H1 (cell line): ENCODE measurements around the gene MEX3C. TPM values are rescaled to one million over a fixed set of nuclear protein-coding genes. Genes with fewer than 3 reads are reported as not detected.

ENCODE experiments used
- CTCF ChIA-PET: fragments of 300-600 bp; sonication (Branson Sonifier 250); formaldehyde crosslinking; loops from one replicate; lab custom pipeline; 2021; ENCODE audit not compliant: partially characterized antibody; lab: Charles Lee
- POLR2A ChIA-PET: fragments of 300-600 bp; sonication (Branson Sonifier 250); formaldehyde crosslinking; loops from one replicate; lab custom pipeline; 2021; ENCODE audit warnings: inconsistent platforms; ENCODE audit not compliant: partially characterized antibody; lab: Charles Lee
- DNase-seq, 2 experiments: peaks; one replicate each; pipeline versions ENCODE4 v3.0.0 to v3.0.0-alpha.2; 2010 to 2022; ENCODE audit warnings: low spot score in 2 of 2, low read depth in 1 of 2, mixed read lengths in 1 of 2
- FAIRE-seq: peaks from 2 replicates; lab custom pipeline; 2011; peaks lifted over from hg19 to GRCh38; lab: Jason Lieb, UNC
- H2AFZ ChIP-seq: 2 replicates; pipeline ENCODE4 v1.8.1; 2012; ENCODE audit warnings: low read length, inconsistent platforms
- H2AK5ac ChIP-seq: 2 replicates; pipeline ENCODE4 v1.6.1; 2013; ENCODE audit warnings: low read depth, low read length
- H2BK120ac ChIP-seq: replicated peaks from 2 replicates; pipeline ENCODE3; 2013; ENCODE audit warnings: low read depth, low read length, inconsistent platforms
- H2BK12ac ChIP-seq: 2 replicates; pipeline ENCODE4 v1.6.1; 2013; ENCODE audit warnings: low read depth, low read length
- H2BK15ac ChIP-seq: 2 replicates; pipeline ENCODE4 v1.6.1; 2013; ENCODE audit warnings: low read length
- H2BK20ac ChIP-seq: 2 replicates; pipeline ENCODE4 v1.6.1; 2013; ENCODE audit warnings: low read length
- H2BK5ac ChIP-seq: 2 replicates; pipeline ENCODE4 v1.6.1; 2013; ENCODE audit warnings: low read depth, low read length
- H3K14ac ChIP-seq: 2 replicates; pipeline ENCODE4 v1.6.1; 2013; ENCODE audit warnings: inconsistent platforms; ENCODE audit not compliant: insufficient read length
- H3K18ac ChIP-seq: 2 replicates; pipeline ENCODE4 v1.6.1; 2013; ENCODE audit warnings: low read length; ENCODE audit errors: extremely low read depth
- H3K23ac ChIP-seq: 2 replicates; pipeline ENCODE4 v1.6.1; 2013; ENCODE audit warnings: inconsistent platforms; ENCODE audit not compliant: insufficient read length
- H3K23me2 ChIP-seq: 2 replicates; pipeline ENCODE4 v1.6.1; 2013; ENCODE audit warnings: low read depth, low read length
- H3K27ac ChIP-seq: 2 replicates; pipeline ENCODE4 v1.6.1; 2011; ENCODE audit warnings: low read depth, low read length, inconsistent platforms
- H3K27me3 ChIP-seq, 4 experiments: replicated peaks in 1 of 4; 1 replicate in 1 of 4; 2 replicates in 3 of 4; pipeline versions ENCODE4 v1.6.1 to v1.8.1; 2011 to 2013; ENCODE audit warnings: low read length in 3 of 4, mild to moderate bottlenecking in 3 of 4, inconsistent platforms in 2 of 4, mixed read lengths in 2 of 4, moderate library complexity in 1 of 4; ENCODE audit not compliant: control insufficient read depth in 3 of 4, insufficient read depth in 3 of 4; ENCODE audit errors: extremely low read depth in 1 of 4
- H3K36me3 ChIP-seq, 4 experiments: 2 replicates each; pipeline versions ENCODE4 v1.6.1 to v1.8.1; 2011 to 2013; ENCODE audit warnings: mild to moderate bottlenecking in 4 of 4, low read length in 3 of 4, moderate library complexity in 2 of 4, control low read depth in 1 of 4, inconsistent platforms in 1 of 4; ENCODE audit not compliant: insufficient read depth in 4 of 4, control insufficient read depth in 2 of 4
- H3K4ac ChIP-seq: replicated peaks from 2 replicates; pipeline ENCODE3; 2013; ENCODE audit warnings: low read length, low read depth, mixed read lengths, inconsistent platforms; ENCODE audit not compliant: insufficient read length
- H3K4me1 ChIP-seq, 4 experiments: replicated peaks in 1 of 4; 1 replicate in 1 of 4; 2 replicates in 3 of 4; pipeline versions ENCODE4 v1.6.1 to v1.8.1; 2011 to 2013; ENCODE audit warnings: low read length in 3 of 4, inconsistent platforms in 2 of 4, mixed read lengths in 1 of 4; ENCODE audit not compliant: insufficient read depth in 4 of 4, control insufficient read depth in 3 of 4
- H3K4me2 ChIP-seq, 2 experiments: 2 replicates each; pipeline versions ENCODE4 v1.6.1 to v1.8.1; 2011 to 2013; ENCODE audit warnings: low read depth in 2 of 2, low read length in 2 of 2, control low read depth in 1 of 2, inconsistent platforms in 1 of 2, mild to moderate bottlenecking in 1 of 2; ENCODE audit not compliant: insufficient read depth in 1 of 2
- H3K4me3 ChIP-seq, 4 experiments: fragments of 200-600, 300-600 bp in 1 of 4; sonication (generic), shearing (Covaris generic), sonication (Bioruptor Twin) in 1 of 4; 2 replicates each; pipeline versions ENCODE4 v1.5.1 to v1.8.1; 2011 to 2016; ENCODE audit warnings: low read length in 4 of 4, low read depth in 3 of 4, control low read depth in 2 of 4, inconsistent platforms in 2 of 4, mild to moderate bottlenecking in 2 of 4, mixed read lengths in 1 of 4, moderate library complexity in 1 of 4; ENCODE audit not compliant: insufficient read depth in 2 of 4; ENCODE audit errors: extremely low read depth in 1 of 4
- H3K56ac ChIP-seq: replicated peaks from 2 replicates; pipeline ENCODE3; 2013; ENCODE audit warnings: low read depth, mild to moderate bottlenecking, mixed read lengths, low read length, inconsistent platforms; ENCODE audit not compliant: insufficient read length
- H3K79me1 ChIP-seq: 2 replicates; pipeline ENCODE4 v1.6.1; 2013; ENCODE audit warnings: low read depth, low read length, control low read depth
- H3K79me2 ChIP-seq, 2 experiments: 2 replicates each; pipeline versions ENCODE4 v1.6.1 to v1.8.1; 2012 to 2013; ENCODE audit warnings: low read length in 2 of 2, mild to moderate bottlenecking in 2 of 2, inconsistent platforms in 1 of 2; ENCODE audit not compliant: insufficient read depth in 2 of 2, control insufficient read depth in 1 of 2
- H3K9ac ChIP-seq, 4 experiments: replicated peaks in 1 of 4; 1 replicate in 1 of 4; 2 replicates in 3 of 4; pipeline versions ENCODE4 v1.6.1 to v1.8.1; 2011 to 2013; ENCODE audit warnings: low read depth in 3 of 4, low read length in 3 of 4, control low read depth in 2 of 4, mild to moderate bottlenecking in 2 of 4, moderate library complexity in 2 of 4, inconsistent platforms in 1 of 4; ENCODE audit errors: extremely low read depth in 1 of 4
- H3K9me3 ChIP-seq, 2 experiments: 2 replicates each; pipeline versions ENCODE4 v1.6.1 to v1.8.1; 2012 to 2013; ENCODE audit warnings: mild to moderate bottlenecking in 2 of 2, moderate library complexity in 2 of 2, control low read depth in 1 of 2, inconsistent platforms in 1 of 2, low read depth in 1 of 2, low read length in 1 of 2, mixed read lengths in 1 of 2; ENCODE audit not compliant: insufficient read depth in 2 of 2
- H4K20me1 ChIP-seq, 2 experiments: replicated peaks in 1 of 2; 2 replicates each; pipeline versions ENCODE3 to v1.8.1; 2011 to 2013; ENCODE audit warnings: inconsistent platforms in 2 of 2, low read length in 2 of 2, mild to moderate bottlenecking in 1 of 2; ENCODE audit not compliant: insufficient read depth in 2 of 2, control insufficient read depth in 1 of 2
- H4K5ac ChIP-seq: 2 replicates; pipeline ENCODE4 v1.6.1; 2013; ENCODE audit warnings: low read length, low read depth, mixed read lengths, inconsistent platforms; ENCODE audit not compliant: insufficient read length
- H4K8ac ChIP-seq: 2 replicates; pipeline ENCODE4 v1.8.0; 2013; ENCODE audit warnings: mild to moderate bottlenecking, moderate library complexity, low read length, inconsistent platforms; ENCODE audit not compliant: insufficient read depth; ENCODE audit errors: extremely low read depth
- H4K91ac ChIP-seq: replicated peaks from 2 replicates; pipeline ENCODE3; 2013; ENCODE audit warnings: low read length, mixed read lengths, inconsistent platforms; ENCODE audit not compliant: insufficient read length
- BRCA1 ChIP-seq: IDR thresholded peaks from 2 replicates; pipeline ENCODE4 v1.6.1; 2012; ENCODE audit warnings: low read depth, low read length, improper control_type of control experiment
- CBX8 ChIP-seq: fragments of 300-800, 300-1000 bp; sonication (generic); IDR thresholded peaks from 2 replicates; pipeline ENCODE4 v1.7.1; 2016; ENCODE audit warnings: low read depth, low read length, borderline replicate concordance
- CHD1 ChIP-seq: IDR thresholded peaks from 2 replicates; pipeline ENCODE4 v1.6.1; 2012; ENCODE audit warnings: low read depth, low read length, improper control_type of control experiment
- CHD2 ChIP-seq: IDR thresholded peaks from 2 replicates; pipeline ENCODE4 v1.6.1; 2012; ENCODE audit warnings: low read length, improper control_type of control experiment
- MAFK ChIP-seq: IDR thresholded peaks from 2 replicates; pipeline ENCODE4 v1.6.1; 2012; ENCODE audit warnings: low read depth, mild to moderate bottlenecking, improper control_type of control experiment, low read length
- SP4 ChIP-seq: IDR thresholded peaks from 2 replicates; pipeline ENCODE4 v1.6.1; 2012; ENCODE audit warnings: low read length, inconsistent platforms
- YY1 ChIP-seq: IDR thresholded peaks from 2 replicates; pipeline ENCODE4 v1.6.1; 2011; ENCODE audit warnings: low read depth, mild to moderate bottlenecking, low read length
- WGBS, 2 experiments: shearing (Covaris generic) in 1 of 2; methylation state at CpG; one replicate each; pipeline versions ENCODE4 v1.1.6 to v1.1.7; 2013 to 2015; ENCODE audit warnings: low lambda C conversion rate in 2 of 2, mixed read lengths in 2 of 2, inconsistent platforms in 1 of 2, low coverage in 1 of 2, missing lambda C conversion rate in 1 of 2; ENCODE audit not compliant: insufficient replicate concordance in 2 of 2, insufficient coverage in 1 of 2, insufficient read length in 1 of 2; ENCODE audit errors: extremely low coverage in 1 of 2, missing lambda C conversion rate in 1 of 2; 5-methylcytosine and 5-hydroxymethylcytosine counted together
- polyA plus RNA-seq, 7 experiments: library from polyadenylated mRNA; depleted of rRNA in 3 of 7; stranded (reverse) in 5 of 7; unstranded in 2 of 7; fragments of >200 nt in 5 of 7; fragments of 200-250 nt in 2 of 7; gene quantifications; 1 replicate in 5 of 7; 2 replicates in 1 of 7; 4 replicates in 1 of 7; pipeline versions ENCODE4 v1.2.1 to v1.2.3, GENCODE V29; 2011 to 2013; ENCODE audit warnings: missing spikeins in 2 of 7, mixed read lengths in 2 of 7
- total RNA-seq: library from RNA; stranded (reverse); fragmentation: NEBNext Ultra II Directional; extraction: Animal tissue kit (Norgen Biotek cat#: 25700); gene quantifications from 2 replicates; pipeline ENCODE4 v1.2.1, GENCODE V29; 2021
- TF ChIP-seq, protein P1 (sequence below): IDR thresholded peaks from 2 replicates; pipeline ENCODE4 v1.6.1; 2012; ENCODE audit warnings: low read length, inconsistent platforms
- TF ChIP-seq, protein P2 (sequence below): IDR thresholded peaks from 2 replicates; pipeline ENCODE4 v1.6.1; 2011; ENCODE audit warnings: low read depth, mild to moderate bottlenecking, low read length; ENCODE audit not compliant: insufficient read depth
- TF ChIP-seq, protein P3 (sequence below), 3 experiments: IDR thresholded peaks; 1 replicate in 2 of 3; 2 replicates in 1 of 3; pipeline versions ENCODE4 v1.5.1 to v1.6.1; 2011; ENCODE audit warnings: low read length in 3 of 3, mild to moderate bottlenecking in 3 of 3, inconsistent platforms in 2 of 3, low read depth in 1 of 3, moderate library complexity in 1 of 3; ENCODE audit not compliant: insufficient read depth in 1 of 3; ENCODE audit errors: control extremely low read depth in 1 of 3

MEX3C gene
- total and polyA plus RNA-seq, 2 of the 8 experiments (the other 6 are each of a cell fraction or from before 2014, with no cell fraction given) = 48.2 to 103 TPM

DNA sequence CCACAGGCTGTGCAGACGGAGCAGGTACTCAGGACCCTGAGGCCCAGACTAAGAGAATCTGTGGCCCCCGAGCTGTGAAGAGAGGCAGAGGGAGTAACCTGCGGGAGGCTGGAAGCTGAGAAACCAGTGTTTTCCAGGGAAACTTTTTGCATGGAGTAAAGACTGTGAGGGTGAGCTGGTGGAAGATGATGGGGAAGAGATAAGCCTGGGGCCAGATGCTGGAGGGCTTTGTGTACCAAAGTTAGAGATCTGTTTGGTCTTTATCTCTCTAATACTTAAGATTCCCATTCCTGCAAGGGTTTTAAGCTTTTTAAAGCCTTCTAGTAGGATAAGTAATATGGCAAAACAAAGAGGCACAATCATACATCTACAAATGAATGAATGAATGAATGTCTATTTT lies 43.7 kb upstream of the MEX3C start:
- no peak overlapping the region for H3K4me2 ChIP-seq
- H3K18ac ChIP-seq = no peak overlapping the region
- H3K4me1 ChIP-seq = no peaks in the 10 kb centered on the region
- CTCF ChIA-PET = interaction anchor here (0.9 to 1.6 kb wide), 2 partner anchors 10 to 13 kb away, joined by 3 to 4 read pairs; no protein-coding TSS in a partner anchor
- H4K5ac ChIP-seq = no peak overlapping the region
- DNase-seq (no peak), FAIRE-seq (no peak)
- POLR2A ChIA-PET = interaction anchor here (1.3 kb wide), 1 partner anchor 44 kb away, joined by 5 read pairs; the partner anchor contains the start of gene MEX3C
- H3K27ac ChIP-seq = no peak overlapping the region
- no peaks in the 10 kb centered on the region for H3K27me3 ChIP-seq
- no peak overlapping the region for H3K56ac ChIP-seq
- no peak overlapping the region for H4K91ac ChIP-seq
- no peaks in the 10 kb centered on the region for H3K23me2 ChIP-seq
- no peaks in the 10 kb centered on the region for H3K79me1 ChIP-seq
- H2AK5ac ChIP-seq = no peak overlapping the region
- no peak overlapping the region for H3K23ac ChIP-seq
- no peak overlapping the region for H2BK15ac ChIP-seq
- H3K9me3 ChIP-seq = no peaks in the 10 kb centered on the region
- peak overlapping the region; percentile 15; the same call in 1 of the 2 replicates for H2AFZ ChIP-seq
- no peak overlapping the region for H3K14ac ChIP-seq
- H3K4me3 ChIP-seq = no peak overlapping the region
- 73% methylated on average over 3 of the region's 3 CpGs; no CpG with 5 or more reads in 1 of the 2 experiments for WGBS, 2 experiments
- no peaks in the 10 kb centered on the region for H3K36me3 ChIP-seq
- no peak overlapping the region for H2BK20ac ChIP-seq
- H4K20me1 ChIP-seq = no peaks in the 10 kb centered on the region
- no peak overlapping the region for H3K4ac ChIP-seq
- H2BK12ac ChIP-seq = no peak overlapping the region
- H2BK120ac ChIP-seq = no peak overlapping the region
- no peaks in the 10 kb centered on the region for H3K79me2 ChIP-seq
- no peak overlapping the region for H2BK5ac ChIP-seq
- no peak overlapping the region for H4K8ac ChIP-seq
- H3K9ac ChIP-seq = no peak overlapping the region
- TF ChIP-seq MAFK = no peak
- no peak for TF ChIP-seq CBX8
- TF ChIP-seq CHD1 = no peak
- TF ChIP-seq, protein P1, sequence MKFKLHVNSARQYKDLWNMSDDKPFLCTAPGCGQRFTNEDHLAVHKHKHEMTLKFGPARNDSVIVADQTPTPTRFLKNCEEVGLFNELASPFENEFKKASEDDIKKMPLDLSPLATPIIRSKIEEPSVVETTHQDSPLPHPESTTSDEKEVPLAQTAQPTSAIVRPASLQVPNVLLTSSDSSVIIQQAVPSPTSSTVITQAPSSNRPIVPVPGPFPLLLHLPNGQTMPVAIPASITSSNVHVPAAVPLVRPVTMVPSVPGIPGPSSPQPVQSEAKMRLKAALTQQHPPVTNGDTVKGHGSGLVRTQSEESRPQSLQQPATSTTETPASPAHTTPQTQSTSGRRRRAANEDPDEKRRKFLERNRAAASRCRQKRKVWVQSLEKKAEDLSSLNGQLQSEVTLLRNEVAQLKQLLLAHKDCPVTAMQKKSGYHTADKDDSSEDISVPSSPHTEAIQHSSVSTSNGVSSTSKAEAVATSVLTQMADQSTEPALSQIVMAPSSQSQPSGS = no peak
- no peak for TF ChIP-seq YY1
- TF ChIP-seq, protein P2, sequence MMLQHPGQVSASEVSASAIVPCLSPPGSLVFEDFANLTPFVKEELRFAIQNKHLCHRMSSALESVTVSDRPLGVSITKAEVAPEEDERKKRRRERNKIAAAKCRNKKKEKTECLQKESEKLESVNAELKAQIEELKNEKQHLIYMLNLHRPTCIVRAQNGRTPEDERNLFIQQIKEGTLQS = no peak
- no peak for TF ChIP-seq CHD2
- TF ChIP-seq SP4 = no peak
- no peak for TF ChIP-seq BRCA1
- TF ChIP-seq, protein P3, sequence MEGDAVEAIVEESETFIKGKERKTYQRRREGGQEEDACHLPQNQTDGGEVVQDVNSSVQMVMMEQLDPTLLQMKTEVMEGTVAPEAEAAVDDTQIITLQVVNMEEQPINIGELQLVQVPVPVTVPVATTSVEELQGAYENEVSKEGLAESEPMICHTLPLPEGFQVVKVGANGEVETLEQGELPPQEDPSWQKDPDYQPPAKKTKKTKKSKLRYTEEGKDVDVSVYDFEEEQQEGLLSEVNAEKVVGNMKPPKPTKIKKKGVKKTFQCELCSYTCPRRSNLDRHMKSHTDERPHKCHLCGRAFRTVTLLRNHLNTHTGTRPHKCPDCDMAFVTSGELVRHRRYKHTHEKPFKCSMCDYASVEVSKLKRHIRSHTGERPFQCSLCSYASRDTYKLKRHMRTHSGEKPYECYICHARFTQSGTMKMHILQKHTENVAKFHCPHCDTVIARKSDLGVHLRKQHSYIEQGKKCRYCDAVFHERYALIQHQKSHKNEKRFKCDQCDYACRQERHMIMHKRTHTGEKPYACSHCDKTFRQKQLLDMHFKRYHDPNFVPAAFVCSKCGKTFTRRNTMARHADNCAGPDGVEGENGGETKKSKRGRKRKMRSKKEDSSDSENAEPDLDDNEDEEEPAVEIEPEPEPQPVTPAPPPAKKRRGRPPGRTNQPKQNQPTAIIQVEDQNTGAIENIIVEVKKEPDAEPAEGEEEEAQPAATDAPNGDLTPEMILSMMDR (IDR thresholded peaks at IDR 0.05; ENCODE audit: control extremely low read depth in 1 of 3, insufficient read depth in 1 of 3, low read depth in 1 of 3, low read length in 3 of 3) = no peak
